GM23338 (cell line): ENCODE measurements around the gene NELFA. TPM values are rescaled to one million over a fixed set of nuclear protein-coding genes. Genes with fewer than 3 reads are reported as not detected.

Experiments used
- ATAC-seq: fragments of 200-7000 bp; cut with Tn5 transposase; 3 replicates; pipeline ENCODE4 v1.9.1; 2020
- DNase-seq: peaks from one replicate; pipeline ENCODE4 v3.0.0-alpha.2; 2015; ENCODE audit warnings: low spot score
- H2AFZ ChIP-seq: fragments of 200-600 bp; sonication (generic); 2 replicates; pipeline ENCODE4 v1.8.0; 2016; ENCODE audit warnings: antibody characterized with exemption, mild to moderate bottlenecking, moderate library complexity
- H3F3A ChIP-seq: fragments of 200-600 bp; sonication (generic); replicated peaks from 2 replicates; pipeline ENCODE4 v1.8.0; 2017; ENCODE audit warnings: antibody characterized with exemption, mixed run types, low read depth
- H3K27ac ChIP-seq: fragments of 200-600 bp; sonication (generic); 2 replicates; pipeline ENCODE4 v1.6.1; 2016; ENCODE audit warnings: low read depth
- H3K27me3 ChIP-seq: fragments of 200-600 bp; sonication (generic); 2 replicates; pipeline ENCODE4 v1.8.0; 2016; ENCODE audit warnings: mild to moderate bottlenecking, mixed run types, moderate library complexity; ENCODE audit not compliant: insufficient read depth
- H3K36me3 ChIP-seq: fragments of 200-600 bp; sonication (generic); 2 replicates; pipeline ENCODE4 v1.8.0; 2016; ENCODE audit warnings: mild to moderate bottlenecking; ENCODE audit not compliant: insufficient read depth
- H3K4me1 ChIP-seq: fragments of 200-600 bp; sonication (generic); 2 replicates; pipeline ENCODE4 v1.8.0; 2016; ENCODE audit warnings: mild to moderate bottlenecking, moderate library complexity; ENCODE audit not compliant: insufficient read depth
- H3K4me2 ChIP-seq: fragments of 200-600 bp; sonication (generic); 2 replicates; pipeline ENCODE4 v1.7.1; 2017; ENCODE audit warnings: mixed run types
- H3K4me3 ChIP-seq: fragments of 200-600 bp; sonication (generic); 2 replicates; pipeline ENCODE4 v1.6.1; 2016; ENCODE audit warnings: mixed run types
- H3K79me2 ChIP-seq: fragments of 200-600 bp; sonication (generic); replicated peaks from 2 replicates; pipeline ENCODE4 v1.8.0; 2017; ENCODE audit warnings: mild to moderate bottlenecking; ENCODE audit not compliant: insufficient read depth
- H3K9me2 ChIP-seq: fragments of 200-600 bp; sonication (generic); 2 replicates; pipeline ENCODE4 v1.8.0; 2017; ENCODE audit not compliant: insufficient read depth
- H4K20me1 ChIP-seq: fragments of 200-600 bp; sonication (generic); replicated peaks from 2 replicates; pipeline ENCODE4 v1.8.0; 2017; ENCODE audit warnings: mild to moderate bottlenecking; ENCODE audit not compliant: insufficient read depth
- H3K27ac Mint-ChIP-seq: 2 replicates; pipeline ENCODE4 v1.8.0; 2020; ENCODE audit warnings: inconsistent platforms, mild to moderate bottlenecking, moderate library complexity, mixed read lengths
- H3K27me3 Mint-ChIP-seq: 3 replicates; pipeline ENCODE4 v1.8.0; 2022; ENCODE audit warnings: low read depth, mild to moderate bottlenecking, moderate library complexity, mixed read lengths, inconsistent platforms; ENCODE audit not compliant: insufficient read depth, poor library complexity
- H3K36me3 Mint-ChIP-seq: 3 replicates; pipeline ENCODE4 v1.8.0; 2021; ENCODE audit warnings: low read depth, mild to moderate bottlenecking, inconsistent platforms, moderate library complexity, mixed read lengths
- H3K4me1 Mint-ChIP-seq: 3 replicates; pipeline ENCODE4 v1.8.0; 2020; ENCODE audit warnings: mild to moderate bottlenecking, inconsistent platforms, mixed read lengths
- H3K4me3 Mint-ChIP-seq: 3 replicates; pipeline ENCODE4 v1.8.0; 2021; ENCODE audit warnings: moderate library complexity, mild to moderate bottlenecking, inconsistent platforms, mixed read lengths
- H3K9me3 Mint-ChIP-seq: 3 replicates; pipeline ENCODE4 v1.8.0; 2020; ENCODE audit warnings: moderate library complexity, mild to moderate bottlenecking, inconsistent platforms, mixed read lengths
- CREB1 ChIP-seq: fragments of 250-450 bp; sonication (Bioruptor Pico); IDR thresholded peaks from 2 replicates; pipeline ENCODE4 v1.5.0; 2020; ENCODE audit warnings: low read depth, mild to moderate bottlenecking, moderate library complexity
- EZH2 ChIP-seq: fragments of 200-600 bp; sonication (generic); IDR thresholded peaks from one replicate; pipeline ENCODE4 v1.8.0; 2017; ENCODE audit warnings: antibody characterized with exemption, mild to moderate bottlenecking, low read depth; ENCODE audit not compliant: unreplicated experiment
- POLR2AphosphoS5 ChIP-seq: IDR thresholded peaks from 2 replicates; pipeline ENCODE4 v1.6.1; 2016; ENCODE audit warnings: antibody characterized with exemption, low read depth
- REST ChIP-seq: IDR thresholded peaks from one replicate; pipeline ENCODE4 v1.6.1; 2018; ENCODE audit warnings: antibody characterized with exemption; ENCODE audit not compliant: unreplicated experiment
- ZNF114 ChIP-seq: fragments of 250-450 bp; sonication (Bioruptor Pico); IDR thresholded peaks from 2 replicates; pipeline ENCODE4 v1.5.0; 2020; ENCODE audit warnings: mild to moderate bottlenecking, moderate library complexity
- ZNF462 ChIP-seq: fragments of 250-450 bp; sonication (Bioruptor Pico); IDR thresholded peaks from 2 replicates; pipeline ENCODE4 v1.5.0; 2020; ENCODE audit warnings: mild to moderate bottlenecking, moderate library complexity
- polyA plus RNA-seq: library from polyadenylated mRNA; unstranded; fragments of >200 nt; fragmentation: Nextera tagmentation; extraction: Ambion mirVana; gene quantifications from 2 replicates; pipeline ENCODE4 v1.2.1, GENCODE V29; 2016
- total RNA-seq: library from RNA; depleted of rRNA; stranded (reverse); fragments of >200 nt; shearing (Covaris generic); gene quantifications from 2 replicates; pipeline ENCODE4 v1.2.3, GENCODE V29; 2014

NELFA gene
- total and polyA plus RNA-seq, 2 experiments from 2014 or later: 62.8 to 63.3 TPM

GRCh38 chr4:1985294-1985693 lies 23.5 kb downstream of the NELFA start (continued):
- TF ChIP-seq ZNF462 (CRISPR knock-in tag): no peak
- TF ChIP-seq REST: no peak

- H3K9me3 Mint-ChIP-seq: no peaks in the 10 kb centered on the region
- ATAC-seq (no peak), DNase-seq (no peak)
- Histone ChIP-seq H4K20me1 (no peaks in the 10 kb centered on the region; the same call in 1 of the 2 replicates), H3K27ac (no peak overlapping the region), H3K9me2 (no peaks in the 10 kb centered on the region), H3K36me3 (no peaks in the 10 kb centered on the region; the same call in 1 of the 2 replicates), H3K4me3 (no peak overlapping the region), H3K27me3 (no peaks in the 10 kb centered on the region), H3K4me2 (no peak overlapping the region), H3K4me1 (no peaks in the 10 kb centered on the region), H3F3A (peaks cover 5% of the 10 kb centered on the region; the same call in 1 of the 2 replicates), H2AFZ (no peak overlapping the region), H3K79me2 (no peaks in the 10 kb centered on the region)
- TF ChIP-seq CREB1 (CRISPR knock-in tag) (no peak), EZH2 (no peak), ZNF114 (no peak), POLR2AphosphoS5 (no peak), REST (no peak)
- no peak overlapping the region for H3K27ac Mint-ChIP-seq
- peaks cover 2% of the 10 kb centered on the region for H3K27me3 Mint-ChIP-seq
- peaks cover 4% of the 10 kb centered on the region; the same call in 2 of the 3 replicates for H3K4me1 Mint-ChIP-seq
- no peak overlapping the region for H3K4me3 Mint-ChIP-seq
- H3K36me3 Mint-ChIP-seq: peaks cover 48% of the 10 kb centered on the region
These were observed 24.2 kb downstream of the NELFA start for GRCh38 chr4:1984406-1985191.
